ENCODE measurements around the gene TEKT3. TPM values are rescaled to one million over a fixed set of nuclear protein-coding genes. Genes with fewer than 3 reads are reported as not detected.

Gene TEKT3
- total RNA-seq, 6 experiments from 2014 or later, result not detected

GRCh38 chr17:15256689-15257088 is 84.7 kb downstream of the TEKT3 start:
- DNase-seq, result no peak
- 46% methylated on average over 7 of the region's 7 CpGs for WGBS (ENCODE audit: insufficient coverage, low coverage, low lambda C conversion rate, missing lambda C conversion rate)
- Histone ChIP-seq H3K4me3 (no peak overlapping the region), H3K27ac (no peak overlapping the region), H3K4me1 (peaks cover 0 to 7% (median 0%) of the 10 kb centered on the region in 4 donors), H3K36me3 (no peaks in the 10 kb centered on the region), H3K27me3 (peaks cover 0 to 3% of the 10 kb centered on the region in 2 donors), H3K9me3 (no peaks in the 10 kb centered on the region)
- intact Hi-C loops (cut with DNase I), result no loop called here
- no peak for ATAC-seq
- TF ChIP-seq POLR2A (IDR thresholded peaks at IDR 0.05), result no peak
- no peak for TF ChIP-seq CTCF (IDR thresholded peaks at IDR 0.05)

- DNase-seq, result no peak
- intact Hi-C loops (cut with DNase I), result no loop called here
- Histone ChIP-seq H3K9me3 (no peaks in the 10 kb centered on the region), H3K4me1 (peaks cover 0 to 4% (median 0%) of the 10 kb centered on the region in 4 donors), H3K27me3 (peaks cover 0 to 3% of the 10 kb centered on the region in 2 donors), H3K4me3 (no peak overlapping the region), H3K27ac (no peak overlapping the region), H3K36me3 (no peaks in the 10 kb centered on the region)
- 71% methylated on average over 11 of the region's 13 CpGs for WGBS (ENCODE audit: insufficient coverage, low coverage, low lambda C conversion rate, missing lambda C conversion rate)
- TF ChIP-seq CTCF (IDR thresholded peaks at IDR 0.05), result no peak
- no peak for TF ChIP-seq POLR2A (IDR thresholded peaks at IDR 0.05)
- ATAC-seq, result no peak
Measured at GRCh38 chr17:15255713-15256454, 85.5 kb downstream of the TEKT3 start.

Small RNAs within 50 kb of the gene (small RNA-seq; reads per million reads assigned to genes)
- 0 reads per million in 2 experiments for gene RNU6-799P

Other genes with a start within 250 kb of the TEKT3 start
- 1 to 10 TPM; 3.0 to 9.2 (median 6.9) TPM for gene PMP22, start 76.3 kb downstream of the TEKT3 start, total RNA-seq
- gene CDRT4, start 126.0 kb upstream of the TEKT3 start, total RNA-seq, result 1 to 10 TPM in 3 of 6 experiments, under 1 TPM in 3; 0.43 to 3.3 (median 1.3) TPM
- 1 to 10 TPM; 3.5 to 6.5 (median 4.7) TPM for gene TVP23C, start 221.9 kb upstream of the TEKT3 start, total RNA-seq